ENCODE measurements around the gene PSMA6.
"Not testable (repeated sequence)": the region's sequence is repeated elsewhere in the genome, so short reads cannot be mapped to it uniquely, and the experiment has no call there.

DNA sequence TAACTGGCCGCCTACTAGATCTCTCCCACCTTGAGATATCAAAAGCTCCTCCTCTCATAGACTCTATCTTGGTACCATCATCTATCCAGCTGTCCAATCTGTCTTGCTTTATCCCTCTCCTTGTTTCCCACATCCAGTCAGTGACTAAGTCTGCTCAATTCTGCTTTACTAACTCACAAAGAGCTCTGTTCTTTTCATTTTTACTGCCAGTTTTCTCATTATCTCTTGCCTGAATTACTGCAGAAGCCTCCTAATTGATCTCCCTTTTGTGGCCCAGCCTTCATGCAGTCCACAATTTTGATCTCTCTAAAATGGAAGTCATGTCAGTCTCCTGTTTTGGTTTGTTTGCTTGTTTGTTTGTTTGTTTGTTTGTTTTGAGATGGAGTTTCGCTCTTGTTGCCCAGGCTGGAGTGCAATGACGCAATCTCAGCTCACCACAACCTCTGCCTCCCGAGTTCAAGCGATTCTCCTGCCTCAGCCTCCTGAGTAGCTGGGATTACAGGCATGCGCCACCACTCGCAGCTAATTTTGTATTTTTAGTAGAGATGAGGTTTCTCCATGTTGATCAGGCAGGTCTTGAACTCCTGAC, 38.1 kb upstream of the PSMA6 start:
- TF ChIP-seq, protein P1, sequence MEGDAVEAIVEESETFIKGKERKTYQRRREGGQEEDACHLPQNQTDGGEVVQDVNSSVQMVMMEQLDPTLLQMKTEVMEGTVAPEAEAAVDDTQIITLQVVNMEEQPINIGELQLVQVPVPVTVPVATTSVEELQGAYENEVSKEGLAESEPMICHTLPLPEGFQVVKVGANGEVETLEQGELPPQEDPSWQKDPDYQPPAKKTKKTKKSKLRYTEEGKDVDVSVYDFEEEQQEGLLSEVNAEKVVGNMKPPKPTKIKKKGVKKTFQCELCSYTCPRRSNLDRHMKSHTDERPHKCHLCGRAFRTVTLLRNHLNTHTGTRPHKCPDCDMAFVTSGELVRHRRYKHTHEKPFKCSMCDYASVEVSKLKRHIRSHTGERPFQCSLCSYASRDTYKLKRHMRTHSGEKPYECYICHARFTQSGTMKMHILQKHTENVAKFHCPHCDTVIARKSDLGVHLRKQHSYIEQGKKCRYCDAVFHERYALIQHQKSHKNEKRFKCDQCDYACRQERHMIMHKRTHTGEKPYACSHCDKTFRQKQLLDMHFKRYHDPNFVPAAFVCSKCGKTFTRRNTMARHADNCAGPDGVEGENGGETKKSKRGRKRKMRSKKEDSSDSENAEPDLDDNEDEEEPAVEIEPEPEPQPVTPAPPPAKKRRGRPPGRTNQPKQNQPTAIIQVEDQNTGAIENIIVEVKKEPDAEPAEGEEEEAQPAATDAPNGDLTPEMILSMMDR (IDR thresholded peaks at IDR 0.05; ENCODE audit: control extremely low read depth in 1 of 3, insufficient read depth in 1 of 3, low read depth in 1 of 3, low read length in 3 of 3), result not testable (repeated sequence)
- not testable (repeated sequence) for TF ChIP-seq EZH2 (IDR thresholded peaks at IDR 0.05; ENCODE audit: low read depth, low read length, severe bottlenecking); POLR2AphosphoS5 (IDR thresholded peaks at IDR 0.05; ENCODE audit: low read depth, low read length); ZNF274 (IDR thresholded peaks at IDR 0.05; ENCODE audit: borderline replicate concordance, extremely low read depth, low read length); SAP30 (IDR thresholded peaks at IDR 0.05; ENCODE audit: insufficient read depth, insufficient replicate concordance, low read length); POLR2A (IDR thresholded peaks at IDR 0.05; ENCODE audit: control extremely low read depth in 1 of 2, low read depth in 2 of 2, low read length in 2 of 2); SIX5 (IDR thresholded peaks at IDR 0.05; ENCODE audit: low read depth, low read length)
